ENCODE measurements around the gene RASAL1.

Gene RASAL1

DNA sequence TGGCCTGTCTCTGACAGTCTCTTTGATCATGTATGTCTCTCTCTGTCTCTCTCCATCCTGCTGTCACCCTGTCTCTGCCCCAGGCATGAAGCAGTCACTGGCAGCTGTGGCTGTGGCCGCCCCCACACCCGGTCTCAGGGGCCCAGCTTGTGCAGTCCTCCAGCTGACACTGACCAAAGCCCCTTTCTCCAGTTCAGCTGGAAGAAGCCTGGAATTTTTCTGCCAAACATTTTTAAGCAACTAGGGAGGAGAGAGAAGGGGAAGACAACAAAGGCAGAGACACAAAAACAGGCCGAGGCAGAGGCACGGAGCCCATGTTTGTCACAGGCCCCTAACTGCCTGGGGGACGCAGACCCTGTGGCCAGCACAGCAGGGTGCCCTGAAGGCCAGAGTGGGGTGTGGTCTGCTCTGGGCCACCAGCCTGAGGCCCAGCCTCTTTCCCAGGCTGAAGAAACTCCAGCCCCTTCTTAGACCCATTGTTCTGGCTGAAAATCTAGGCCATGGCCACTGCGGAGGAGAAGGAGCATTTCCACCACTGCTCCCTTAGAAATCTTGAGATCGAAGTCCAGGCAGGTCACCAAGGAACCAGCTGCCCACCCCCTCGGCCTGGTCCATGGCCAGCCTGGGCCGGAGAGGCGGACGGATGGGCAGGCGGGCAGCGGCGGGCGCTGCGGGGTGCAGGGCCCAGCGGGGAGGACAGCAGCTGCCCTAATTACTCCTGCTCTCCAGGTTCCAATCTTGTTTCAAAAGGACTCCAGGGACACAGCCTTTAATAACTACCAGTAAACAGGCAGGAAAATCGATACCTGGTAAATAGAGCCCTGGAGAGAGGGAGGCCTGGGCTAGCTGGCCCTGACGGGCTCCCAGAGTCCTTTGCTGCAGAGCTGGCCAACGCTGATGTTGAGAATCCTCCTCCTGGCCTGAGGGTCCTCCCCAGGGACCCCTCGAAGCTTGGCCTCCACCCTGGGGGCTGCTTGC lies 64.1 kb downstream of the RASAL1 start:
- DNase-seq: no peak

DNA sequence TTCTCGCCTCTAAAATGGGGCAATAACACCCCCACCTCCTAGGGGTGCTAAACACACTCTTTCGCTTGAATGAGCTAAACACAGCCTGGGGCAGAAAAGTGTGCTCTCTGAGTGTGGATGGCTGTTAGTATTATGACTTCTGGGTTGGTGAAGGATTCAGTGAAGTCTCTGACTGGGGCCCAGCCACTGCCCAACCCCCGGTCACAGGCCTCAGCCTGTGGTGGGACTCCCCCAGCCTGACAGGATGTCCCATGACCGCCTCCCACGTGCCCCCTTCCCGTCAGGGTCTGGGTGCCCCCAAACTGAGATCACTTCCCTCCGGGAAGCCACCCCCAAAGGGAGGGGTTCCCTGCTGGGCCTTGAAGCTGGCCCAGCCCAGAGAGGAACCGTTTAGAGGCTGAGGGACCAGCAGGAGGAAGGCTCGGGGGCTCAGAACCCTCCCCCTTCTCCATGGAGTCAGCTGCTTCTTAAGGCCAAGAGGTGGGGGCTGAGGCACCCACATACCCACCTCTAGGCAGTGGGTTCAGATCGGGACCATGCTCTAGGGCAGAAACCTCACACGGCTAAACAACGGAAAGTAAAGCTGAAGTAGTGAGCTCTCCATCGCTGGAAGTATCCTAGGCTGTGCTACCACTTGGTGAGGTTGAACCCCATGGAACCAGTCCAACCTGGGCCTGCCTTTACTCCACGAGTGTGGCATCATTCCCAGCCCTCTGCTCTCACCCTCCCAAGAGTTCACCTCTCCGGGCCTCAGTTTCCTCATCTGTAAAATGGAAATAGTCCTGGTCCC lies 65.2 kb downstream of the RASAL1 start:
- DNase-seq: peak; percentile 86

DNA sequence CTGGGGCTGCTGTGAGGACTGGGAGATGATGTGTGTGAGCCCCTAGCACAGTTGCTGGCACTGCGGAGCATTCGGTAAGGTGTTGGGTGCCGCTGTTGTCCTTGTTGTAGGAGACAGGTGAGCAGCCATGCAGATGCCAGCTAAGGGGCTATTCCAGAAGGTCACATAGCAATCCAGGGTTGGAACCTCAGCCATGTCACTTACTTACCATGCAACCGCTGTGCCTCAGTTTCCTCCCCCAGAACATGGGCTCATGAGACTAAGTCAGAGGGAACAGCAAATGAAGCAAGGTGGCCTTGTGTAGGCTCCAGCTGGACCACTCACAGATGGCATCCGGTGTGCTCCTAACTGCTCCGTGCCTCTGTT lies 65.8 kb downstream of the RASAL1 start:
- no peak for DNase-seq

GRCh38 chr12:113069149-113069548 lies 66.4 kb downstream of the RASAL1 start:
- no peak for DNase-seq

- no peak for DNase-seq
Observed at GRCh38 chr12:113067987-113068935, 67.3 kb downstream of the RASAL1 start.

- no peak for DNase-seq
Observed at GRCh38 chr12:113066813-113067400, 68.7 kb downstream of the RASAL1 start.

GRCh38 chr12:113065126-113066007 lies 70.2 kb downstream of the RASAL1 start:
- DNase-seq: no peak

DNA sequence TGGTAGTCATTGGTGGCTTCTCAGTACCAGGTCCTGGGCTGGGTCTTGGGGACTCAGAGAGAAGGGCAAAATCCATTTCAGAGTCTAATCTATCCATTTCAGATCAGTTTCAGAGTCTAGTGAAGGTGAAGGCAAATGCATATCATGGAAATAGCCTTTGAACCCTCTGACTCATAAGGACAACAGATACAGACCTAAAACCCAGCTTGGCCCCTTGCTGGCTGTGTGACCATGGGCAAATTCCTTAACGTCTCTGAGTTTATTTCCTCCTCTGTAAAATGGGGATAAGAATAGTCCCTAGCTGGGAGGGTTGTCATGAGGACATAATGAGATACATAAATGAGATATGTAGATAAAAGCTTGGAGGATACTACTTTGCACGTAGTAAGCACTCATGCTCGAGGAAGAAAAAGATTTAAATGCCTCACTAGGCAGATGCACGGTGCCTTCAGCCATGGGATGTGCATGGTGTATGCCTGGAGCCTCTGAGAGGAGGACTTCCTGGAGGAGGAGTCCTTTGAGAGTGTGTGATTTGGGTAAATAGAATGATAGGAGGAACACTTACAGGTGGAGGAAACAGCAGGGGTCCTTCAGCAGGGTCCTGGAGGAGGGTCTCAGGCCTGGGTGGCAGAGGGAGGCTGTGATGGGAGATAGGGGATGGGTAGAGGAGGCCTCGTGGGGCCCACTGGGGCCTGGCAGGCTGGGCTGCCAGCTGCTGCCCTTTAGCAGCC lies 71.0 kb downstream of the RASAL1 start:
- DNase-seq: no peak

- DNase-seq: no peak
Observed at GRCh38 chr12:113063396-113064350, 71.9 kb downstream of the RASAL1 start.

- peak; percentile 61 for DNase-seq
Observed at GRCh38 chr12:113062502-113063395, 72.8 kb downstream of the RASAL1 start.

- DNase-seq: no peak
Observed at GRCh38 chr12:113061061-113061694, 74.4 kb downstream of the RASAL1 start.

DNA sequence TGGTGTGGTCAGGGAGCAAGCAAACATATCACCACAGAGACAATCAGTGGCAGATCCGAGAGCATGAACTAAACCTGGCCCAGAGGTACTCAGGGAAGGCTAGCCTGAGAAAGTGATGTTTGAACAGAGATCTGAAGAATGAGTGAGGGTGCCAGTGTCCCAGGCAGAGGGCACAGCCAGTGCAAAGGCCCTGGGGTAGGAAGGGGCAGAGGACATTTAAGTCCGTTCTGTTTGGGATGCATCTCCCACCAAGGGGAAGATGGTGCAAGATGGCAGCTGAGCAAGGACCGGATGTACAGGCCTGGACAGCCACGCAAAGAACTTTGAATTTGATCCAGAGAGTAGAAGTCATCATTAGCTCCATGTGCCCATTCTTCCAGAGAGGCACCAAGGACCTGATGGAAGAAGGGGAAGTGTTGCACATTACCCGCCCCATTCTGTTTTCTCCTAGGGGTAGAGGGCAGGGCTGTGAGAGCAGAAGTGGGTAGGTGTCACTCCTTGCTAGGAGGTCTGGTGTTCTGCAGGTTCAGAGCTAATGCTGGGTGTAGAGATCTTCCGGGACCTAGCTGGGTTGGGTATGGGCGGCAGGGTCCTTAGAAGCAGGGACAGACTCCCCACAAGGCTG lies 75.1 kb downstream of the RASAL1 start:
- no peak for DNase-seq

DNA sequence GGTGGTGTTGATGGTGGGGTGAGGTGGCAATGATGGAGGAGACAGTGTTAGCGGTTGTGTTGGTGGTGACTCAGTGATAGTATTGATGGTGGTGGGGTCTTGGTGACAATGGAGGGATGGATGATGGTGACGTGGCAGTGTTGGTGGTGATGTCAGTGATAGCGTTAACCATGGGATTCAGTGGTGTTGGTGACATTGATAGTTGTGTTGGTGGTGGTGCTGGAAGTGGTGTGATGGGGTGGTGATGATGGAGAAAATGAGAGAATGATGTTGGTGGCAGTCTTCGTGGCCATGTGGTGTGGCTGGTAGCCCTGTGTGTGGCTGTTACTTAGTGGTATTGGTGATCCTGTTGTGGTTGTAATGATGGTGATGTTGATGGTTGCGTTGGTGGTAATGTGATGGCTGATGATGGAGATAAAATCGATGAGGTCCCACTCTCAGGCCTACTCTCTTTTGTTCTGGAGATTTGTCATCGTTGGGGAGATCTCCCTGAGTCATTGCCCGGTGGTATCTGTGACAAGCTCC lies 76.4 kb downstream of the RASAL1 start:
- DNase-seq: no peak

DNA sequence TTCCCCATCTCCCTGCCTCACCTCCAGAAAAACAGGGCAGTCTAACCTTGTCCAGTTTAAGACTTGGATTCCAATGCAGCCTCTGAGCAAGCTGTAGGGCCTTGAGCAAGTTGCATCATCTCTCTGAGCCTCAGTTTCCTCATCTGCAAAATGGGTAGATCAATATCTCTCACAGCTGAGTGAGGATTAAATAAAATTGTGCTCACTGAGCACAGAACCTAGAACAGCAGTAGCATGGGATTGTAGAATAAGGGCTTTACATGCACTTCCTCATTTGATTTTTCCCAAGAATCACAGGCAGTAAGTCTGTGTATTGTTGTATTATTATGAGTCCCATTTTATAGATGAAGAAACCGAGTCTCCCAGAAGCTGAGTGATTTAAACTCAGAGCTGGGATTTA lies 77.0 kb downstream of the RASAL1 start:
- DNase-seq: no peak

DNA sequence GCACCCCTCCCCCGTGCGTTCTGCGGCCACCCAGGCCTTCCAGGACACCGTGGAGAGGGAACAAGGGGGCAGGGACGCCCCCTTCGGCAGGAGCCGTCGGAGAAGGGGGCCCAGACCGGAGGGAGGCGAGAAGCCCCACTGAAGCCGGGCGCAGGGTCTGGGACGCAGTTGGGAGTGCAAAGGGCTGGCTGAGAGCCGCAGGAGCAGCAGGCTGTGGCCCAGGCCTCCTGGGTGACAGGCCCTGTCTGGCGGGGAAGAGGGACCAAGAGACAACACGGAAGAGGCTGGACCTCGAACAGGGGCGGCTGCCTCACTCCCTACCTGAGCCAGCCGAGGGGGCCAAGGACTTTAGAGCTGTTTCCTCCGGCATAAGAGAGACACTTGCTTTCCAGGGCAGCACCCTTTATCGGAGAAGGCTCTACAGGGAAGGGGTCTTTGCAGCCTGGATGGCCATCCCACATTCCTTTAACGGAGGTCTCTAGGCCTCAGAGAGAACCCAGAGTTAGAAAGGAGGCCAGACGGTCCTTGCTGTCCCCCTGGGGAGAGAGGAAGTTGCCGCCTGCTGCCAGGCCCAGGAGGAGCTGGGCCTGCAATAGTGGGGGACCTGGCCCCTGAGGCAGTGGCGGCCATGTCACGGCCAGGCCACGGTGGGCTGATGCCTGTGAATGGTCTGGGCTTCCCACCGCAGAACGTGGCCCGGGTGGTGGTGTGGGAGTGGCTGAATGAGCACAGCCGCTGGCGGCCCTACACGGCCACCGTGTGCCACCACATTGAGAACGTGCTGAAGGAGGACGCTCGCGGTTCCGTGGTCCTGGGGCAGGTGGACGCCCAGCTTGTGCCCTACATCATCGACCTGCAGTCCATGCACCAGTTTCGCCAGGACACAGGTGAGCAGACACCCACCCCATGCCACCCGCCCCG lies 77.7 kb downstream of the RASAL1 start:
- DNase-seq: no peak

Data from inflammatory macrophage treated with lipopolysaccharide for 4 hours (primary cell).